HG02610 (cell line): ENCODE data around the gene TBCD.
"Not testable (repeated sequence)": the region's sequence is repeated elsewhere in the genome, so short reads cannot be mapped to it uniquely, and the experiment has no call there.

ENCODE experiments used
- ATAC-seq: cut with Tn5 transposase; IDR thresholded peaks from one replicate; pipeline ENCODE4 v1.9.1; 2021; ENCODE audit warnings: mild to moderate bottlenecking, moderate library complexity; ENCODE audit not compliant: unreplicated experiment

TBCD gene

DNA sequence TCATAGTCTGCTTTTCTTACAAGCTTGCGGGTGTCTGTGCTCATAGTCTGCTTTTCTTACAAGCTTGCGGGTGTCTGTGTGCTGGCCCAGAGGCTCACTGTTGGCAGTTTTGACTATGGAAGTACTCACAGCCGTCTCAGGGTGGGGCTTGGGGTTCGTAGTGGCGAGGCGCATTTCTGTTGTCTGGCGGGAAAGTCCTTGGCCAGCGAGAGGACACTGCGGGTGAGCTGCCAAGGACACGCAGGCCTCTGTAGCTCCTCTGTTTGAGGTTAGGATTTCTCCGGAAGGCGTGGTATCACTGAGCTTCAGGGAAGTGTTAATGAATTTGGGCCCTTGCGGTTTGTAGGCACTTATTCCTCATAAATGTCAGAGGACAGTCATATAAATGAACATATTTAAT, 13.5 kb downstream of the TBCD start:
- no peak for ATAC-seq

DNA sequence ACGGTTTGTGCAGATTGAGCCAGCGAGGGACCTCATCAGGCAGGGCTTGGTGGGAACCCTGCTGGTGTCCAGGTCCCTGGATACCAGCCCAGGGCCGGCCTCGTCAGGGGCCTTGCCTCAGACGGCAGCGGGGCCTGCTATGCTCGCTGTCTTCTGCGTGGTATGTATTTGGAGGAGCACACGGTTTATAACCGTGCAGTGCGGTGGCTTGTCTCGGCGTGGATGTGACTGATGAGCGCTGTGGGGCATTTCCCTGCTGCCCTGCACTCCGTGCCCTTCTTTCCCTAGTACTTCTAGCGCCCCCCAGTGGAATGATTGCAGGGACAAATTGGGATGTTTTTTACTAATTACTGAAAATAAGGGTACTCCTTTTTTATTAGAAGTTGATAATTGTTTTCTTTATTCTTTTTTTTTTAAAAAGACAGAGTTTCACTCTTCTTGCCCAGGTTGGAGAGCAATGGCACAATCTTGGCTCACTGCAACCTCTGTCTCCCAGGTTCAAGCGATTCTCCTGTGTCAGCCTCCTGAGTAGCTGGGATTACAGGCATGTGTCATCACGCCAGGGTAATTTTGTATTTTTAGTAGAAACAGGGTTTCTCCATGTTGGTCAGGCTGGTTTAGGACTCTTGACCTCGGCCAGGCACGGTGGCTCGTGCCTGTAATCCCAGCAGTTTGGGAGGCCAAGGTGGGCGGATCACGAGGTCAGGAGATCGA, 15.3 kb downstream of the TBCD start:
- no peak for ATAC-seq

DNA sequence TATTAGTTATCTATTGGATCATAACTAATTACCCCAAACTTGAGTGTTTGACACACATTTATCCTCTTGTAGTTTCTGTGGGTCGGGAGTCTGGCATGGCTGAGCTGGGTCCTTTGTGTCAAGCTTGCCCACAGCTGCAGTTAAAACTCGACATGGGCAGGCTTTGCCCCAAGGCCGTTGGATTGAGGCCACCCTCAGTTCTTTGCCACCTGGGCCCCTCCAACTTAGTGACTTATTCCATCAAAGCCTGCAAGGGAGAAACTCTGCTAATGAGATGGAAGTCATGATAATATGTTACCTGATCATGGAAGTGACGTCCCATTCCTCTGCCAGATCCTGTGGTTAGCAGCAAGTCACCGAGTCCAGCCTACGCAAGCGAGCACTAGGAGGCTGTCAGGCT, 17.2 kb downstream of the TBCD start:
- no peak for ATAC-seq

DNA sequence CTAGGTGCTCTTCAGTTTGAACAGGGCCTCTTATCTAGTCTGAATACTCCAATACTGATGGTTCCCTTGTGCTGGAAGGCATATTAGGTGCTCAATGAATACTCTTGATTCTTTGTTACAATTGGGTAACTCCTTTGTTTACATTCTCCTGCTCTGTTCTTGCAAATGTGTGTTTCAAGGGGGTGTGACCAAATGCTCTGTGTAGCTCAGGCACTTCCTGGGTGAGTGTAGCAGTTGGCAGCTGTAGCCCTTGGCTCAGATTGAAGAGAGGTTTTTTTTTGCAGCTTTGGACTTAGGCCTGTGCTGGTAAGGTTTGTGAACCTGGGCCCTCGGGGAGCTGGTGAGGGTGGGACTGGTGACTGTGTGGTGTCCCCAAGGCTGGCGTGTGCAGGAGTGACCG, 20.2 kb downstream of the TBCD start:
- no peak for ATAC-seq

DNA sequence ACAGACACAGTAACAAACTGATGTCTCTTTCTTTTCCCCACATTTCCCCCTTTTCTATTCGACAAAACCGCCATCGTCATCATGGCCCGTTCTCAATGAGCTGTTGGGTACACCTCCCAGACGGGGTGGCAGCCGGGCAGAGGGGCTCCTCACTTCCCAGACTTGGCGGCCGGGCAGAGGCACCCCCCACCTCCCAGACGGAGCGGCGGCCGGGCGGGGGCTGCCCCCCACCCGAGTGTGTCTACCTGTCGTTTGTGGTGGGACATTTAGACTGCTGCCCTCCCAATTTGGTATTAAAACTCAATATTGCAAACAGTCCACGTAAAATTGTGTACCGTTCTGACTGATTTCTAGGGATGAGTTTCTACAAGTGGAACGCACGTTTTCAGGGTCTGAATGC, 22.6 kb downstream of the TBCD start:
- not testable (repeated sequence) for ATAC-seq

DNA sequence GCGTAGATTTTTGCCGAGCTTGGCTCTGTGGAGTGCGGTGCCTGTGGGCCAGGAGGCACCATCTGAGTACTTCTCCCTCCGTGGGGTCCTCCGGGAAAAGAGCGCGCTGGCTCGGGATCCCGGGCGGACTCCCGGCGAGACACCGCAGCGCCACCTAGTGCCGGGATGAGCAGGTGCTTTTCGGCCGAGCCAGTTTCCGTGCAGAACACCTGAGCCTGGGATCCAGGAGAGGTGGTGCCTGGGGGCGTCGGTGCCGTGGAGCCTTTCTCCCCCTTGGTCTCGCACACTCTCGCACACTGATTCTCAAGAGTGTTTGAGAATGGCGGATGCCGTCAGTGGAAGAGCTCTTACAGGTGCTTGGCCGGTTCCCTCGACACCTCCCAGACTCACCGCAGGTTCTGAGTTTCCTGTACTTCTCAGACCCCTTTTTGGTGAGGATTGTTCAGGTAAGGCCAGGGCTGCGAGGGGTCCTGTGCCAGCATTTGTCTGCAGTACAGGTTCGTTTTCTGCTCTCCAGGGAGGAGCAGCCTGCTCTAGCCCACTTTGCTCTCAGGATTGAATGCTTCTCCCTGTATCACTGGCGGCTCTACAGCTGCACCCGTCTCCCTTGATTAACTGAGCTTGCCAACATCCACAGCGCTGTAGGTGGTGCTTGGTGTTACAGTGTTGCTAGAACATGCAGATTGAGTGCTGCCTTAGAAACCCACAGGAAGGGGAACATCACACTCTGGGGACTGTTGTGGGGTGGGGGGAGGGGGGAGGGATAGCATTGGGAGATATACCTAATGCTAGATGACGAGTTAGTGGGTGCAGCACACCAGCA, 23.3 kb downstream of the TBCD start:
- ATAC-seq: no peak

DNA sequence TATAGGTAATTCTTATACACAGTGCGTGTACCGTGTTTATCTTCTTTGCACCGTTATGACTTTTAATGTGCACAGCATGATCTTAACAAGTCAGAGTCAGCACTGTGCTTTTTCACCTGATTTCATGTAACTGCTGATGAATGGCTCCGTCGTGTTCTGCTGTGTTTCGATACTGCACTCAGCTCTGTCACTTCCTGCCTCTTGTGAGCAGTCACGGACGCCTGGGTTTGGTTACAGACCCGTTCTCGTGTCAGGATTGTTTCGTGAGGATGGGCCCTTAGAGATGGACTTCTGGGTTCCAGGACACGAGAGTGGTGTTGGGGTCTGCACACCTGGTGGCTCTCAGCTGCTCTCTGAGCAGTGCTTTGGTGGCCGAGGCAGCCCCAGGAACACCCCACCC, 24.6 kb downstream of the TBCD start:
- ATAC-seq: no peak

DNA sequence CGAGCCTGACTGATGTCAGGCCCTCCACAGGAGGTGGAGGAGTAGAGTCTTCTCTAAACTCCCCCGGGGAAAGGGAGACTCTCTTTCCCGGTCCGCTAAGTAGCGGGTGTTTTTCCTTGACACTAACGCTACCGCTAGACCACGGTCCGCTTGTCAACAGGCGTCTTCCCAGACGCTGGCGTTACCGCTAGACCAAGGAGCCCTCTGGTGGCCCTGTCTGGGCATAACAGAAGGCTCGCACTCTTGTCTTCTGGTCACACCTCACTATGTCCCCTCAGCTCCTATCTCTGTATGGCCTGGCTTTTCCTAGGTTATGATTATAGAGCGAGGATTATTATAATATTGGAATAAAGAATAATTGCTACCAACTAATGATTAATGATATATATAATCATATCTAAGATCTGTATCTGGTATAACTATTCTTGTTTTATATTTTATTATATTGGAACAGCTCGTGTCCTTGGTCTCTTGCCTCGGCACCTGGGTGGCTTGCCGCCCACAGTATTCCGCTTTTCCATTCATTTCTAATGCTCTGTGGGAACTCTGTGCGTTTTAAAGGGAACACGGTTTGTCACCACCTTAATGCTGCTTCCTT, 26.0 kb downstream of the TBCD start:
- ATAC-seq: not testable (repeated sequence)

DNA sequence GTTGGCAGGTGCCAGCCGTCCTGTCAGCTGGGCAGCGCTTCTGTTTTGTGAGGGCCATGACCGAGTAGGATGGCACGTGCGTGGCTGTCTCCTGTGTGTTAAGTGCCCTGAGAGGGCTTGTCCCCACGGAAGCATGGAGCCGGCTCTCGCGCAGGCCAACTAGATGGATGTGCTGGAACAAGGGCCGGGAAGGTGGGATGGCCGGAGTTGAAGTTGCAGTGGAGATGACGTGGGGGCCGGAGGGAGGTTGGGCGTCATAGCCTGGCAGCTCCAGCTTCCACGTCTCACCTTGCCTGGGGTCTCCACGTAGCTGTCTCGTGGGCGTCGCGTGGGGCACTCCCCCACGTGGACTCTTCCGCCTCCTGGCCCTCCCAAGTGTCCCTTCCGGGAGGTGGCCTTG, 27.7 kb downstream of the TBCD start:
- no peak for ATAC-seq

DNA sequence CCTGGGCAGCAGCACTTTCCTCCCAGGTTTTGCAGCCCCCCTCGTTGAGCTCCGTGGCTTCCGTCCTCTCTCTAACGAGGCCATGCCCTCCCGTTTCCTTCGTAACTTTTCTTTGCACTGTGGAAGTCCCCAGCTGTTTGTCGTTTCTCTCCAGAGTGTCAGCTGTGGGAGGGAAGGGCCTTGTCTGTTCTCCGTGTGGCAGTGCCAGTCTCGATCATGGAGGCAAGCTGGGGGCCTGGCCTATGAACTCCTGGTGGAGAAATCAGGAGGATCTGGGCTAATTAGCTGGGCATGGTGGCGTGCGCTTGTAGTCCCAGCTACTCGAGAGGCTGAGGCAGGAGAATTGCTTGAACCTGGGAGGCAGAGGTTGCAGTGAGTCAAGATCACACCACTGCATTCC, 28.3 kb downstream of the TBCD start:
- no peak for ATAC-seq

DNA sequence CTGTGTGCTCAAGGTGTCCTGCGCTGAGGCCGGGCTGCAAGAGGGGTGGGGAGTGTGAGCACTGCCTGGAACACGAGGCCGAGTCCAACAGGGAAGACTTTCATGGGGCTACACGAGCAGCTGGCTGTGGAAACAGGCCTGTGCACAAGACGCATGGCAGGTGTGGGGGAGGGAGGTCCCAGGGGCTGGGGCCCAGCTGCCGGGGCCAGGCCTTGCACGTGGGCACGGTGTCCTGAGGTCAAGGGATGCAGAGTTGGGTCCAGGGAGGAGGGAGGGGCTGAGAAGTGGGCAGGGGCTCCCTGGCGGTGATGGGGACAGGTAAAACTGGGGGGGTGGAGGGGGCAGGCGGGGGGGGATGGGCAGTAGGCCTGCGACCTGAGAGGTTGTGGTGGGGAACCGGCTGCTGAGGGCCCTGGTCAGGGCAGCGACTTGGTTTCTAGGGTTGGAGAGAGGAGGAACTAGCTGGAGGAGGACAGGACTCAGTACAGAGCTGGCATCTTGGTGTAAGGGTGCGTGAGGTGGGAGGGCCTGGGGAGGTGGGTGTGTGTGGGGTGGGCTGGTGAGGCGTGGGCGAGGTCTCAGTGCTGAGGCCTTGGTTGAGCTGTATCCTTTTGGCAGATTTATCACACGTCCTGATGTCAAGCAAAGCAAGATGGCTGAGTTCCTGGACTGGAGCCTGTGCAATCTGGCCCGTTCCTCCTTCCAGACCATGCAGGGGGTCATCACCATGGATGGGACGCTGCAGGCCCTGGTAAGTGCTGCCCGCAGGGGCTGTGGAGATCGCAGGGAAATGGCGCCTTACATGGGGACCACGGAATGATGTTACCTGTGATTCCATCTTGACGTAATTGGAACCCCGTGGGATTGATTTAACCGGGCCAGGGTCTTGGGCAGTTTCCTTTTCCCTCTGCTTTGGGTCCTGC, 29.4 kb downstream of the TBCD start:
- ATAC-seq: no peak

DNA sequence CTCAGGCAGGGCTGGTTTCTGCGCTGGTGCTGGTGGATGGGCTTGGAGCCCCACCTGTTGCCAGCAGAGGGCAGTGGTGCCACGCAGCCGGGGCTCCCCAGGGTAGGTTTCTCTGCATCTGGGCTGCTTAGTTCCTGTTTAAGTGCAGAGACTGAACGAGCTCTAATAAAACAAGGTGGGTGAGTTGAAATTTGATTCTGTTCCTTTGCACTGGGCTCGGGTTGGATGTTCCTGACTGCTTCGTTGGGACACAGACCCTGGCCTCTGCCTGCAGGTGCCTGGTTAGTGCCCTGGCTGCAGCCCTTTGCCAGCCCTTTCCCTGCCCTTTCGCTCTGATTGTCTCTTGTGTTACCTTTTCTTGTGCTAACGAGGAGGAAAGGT, 30.0 kb downstream of the TBCD start:
- ATAC-seq: peak; percentile 74

DNA sequence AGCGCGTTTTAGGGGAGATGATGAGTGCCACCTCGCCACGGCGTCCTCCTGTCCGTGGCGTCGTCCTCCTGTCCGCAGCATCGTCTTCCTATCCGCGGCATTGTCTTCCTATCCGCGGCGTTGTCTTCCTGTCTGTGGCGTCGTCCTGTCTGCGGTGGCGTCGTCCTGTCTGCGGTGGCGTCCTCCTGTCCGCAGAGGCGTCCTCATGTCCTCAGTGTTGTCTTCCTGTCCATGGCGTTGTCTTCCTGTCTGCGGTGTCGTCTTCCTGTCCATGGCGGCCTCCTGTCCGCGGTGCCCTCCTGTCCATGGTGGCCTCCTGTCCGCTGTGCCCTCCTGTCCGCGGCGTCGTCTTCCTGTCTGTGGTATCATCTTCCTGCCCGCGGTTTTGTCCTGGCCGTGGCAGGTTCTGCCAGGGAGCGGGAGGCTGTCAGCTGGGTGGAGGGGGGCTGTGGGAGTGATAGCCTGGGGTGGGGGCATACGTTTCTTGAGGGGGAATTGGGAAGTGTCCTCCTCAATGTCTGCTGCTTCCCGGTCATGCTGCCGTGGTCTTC, 30.9 kb downstream of the TBCD start:
- ATAC-seq: no peak

DNA sequence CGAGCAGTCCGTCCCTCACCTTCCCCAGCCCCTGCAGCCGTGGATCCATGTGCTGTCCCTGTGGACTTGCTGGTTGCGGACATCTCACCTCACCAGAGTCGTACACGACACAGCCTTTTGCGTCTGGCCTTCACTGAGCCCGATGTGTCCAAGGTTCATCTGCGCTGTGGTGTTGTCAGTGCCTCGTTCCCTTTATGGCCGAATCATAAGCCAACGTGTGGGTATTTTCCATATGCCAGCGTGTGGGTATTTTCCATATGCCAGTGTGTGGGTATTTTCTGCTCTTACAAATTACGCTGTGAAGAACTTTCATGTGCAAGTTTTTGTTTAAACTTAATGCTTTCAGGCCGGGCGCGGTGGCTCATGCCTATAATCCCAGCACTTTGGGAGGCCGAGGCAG, 31.6 kb downstream of the TBCD start:
- no peak for ATAC-seq

DNA sequence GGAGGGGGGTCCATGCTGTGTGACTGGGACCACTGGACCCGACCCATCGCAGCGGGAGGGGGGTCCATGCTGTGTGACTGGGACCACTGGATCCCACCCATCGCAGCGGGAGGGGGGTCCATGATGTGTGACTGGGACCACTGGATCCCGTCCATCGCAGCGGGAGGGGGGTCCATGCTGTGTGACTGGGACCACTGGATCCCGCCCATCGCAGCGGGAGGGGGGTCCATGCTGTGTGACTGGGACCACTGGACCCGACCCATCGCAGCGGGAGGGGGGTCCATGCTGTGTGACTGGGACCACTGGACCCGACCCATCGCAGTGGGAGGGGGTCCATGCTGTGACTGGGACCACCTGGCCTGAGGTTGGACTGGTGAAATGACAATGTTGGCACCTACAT, 33.7 kb downstream of the TBCD start:
- ATAC-seq: not testable (repeated sequence)

DNA sequence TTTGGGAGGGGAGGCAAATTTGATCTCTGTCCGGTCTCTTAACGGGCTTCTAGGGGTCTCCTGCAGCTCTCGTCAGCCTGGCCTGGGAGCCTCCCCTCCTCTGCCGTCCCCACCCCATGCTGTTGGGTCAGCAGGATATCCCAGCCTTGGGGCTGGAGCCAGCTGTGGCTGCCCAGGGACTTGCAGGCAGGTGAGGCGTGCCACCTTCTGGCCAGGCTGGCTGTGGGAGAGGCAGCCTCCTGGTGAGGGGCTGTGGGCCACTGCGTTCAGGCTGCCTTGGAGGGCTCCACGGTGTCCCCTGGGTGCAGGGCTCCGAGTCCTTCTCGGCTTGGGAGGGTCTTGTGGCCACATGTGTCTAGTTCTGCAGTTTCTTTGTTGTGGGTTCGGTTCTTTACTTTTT, 34.6 kb downstream of the TBCD start:
- no peak for ATAC-seq

DNA sequence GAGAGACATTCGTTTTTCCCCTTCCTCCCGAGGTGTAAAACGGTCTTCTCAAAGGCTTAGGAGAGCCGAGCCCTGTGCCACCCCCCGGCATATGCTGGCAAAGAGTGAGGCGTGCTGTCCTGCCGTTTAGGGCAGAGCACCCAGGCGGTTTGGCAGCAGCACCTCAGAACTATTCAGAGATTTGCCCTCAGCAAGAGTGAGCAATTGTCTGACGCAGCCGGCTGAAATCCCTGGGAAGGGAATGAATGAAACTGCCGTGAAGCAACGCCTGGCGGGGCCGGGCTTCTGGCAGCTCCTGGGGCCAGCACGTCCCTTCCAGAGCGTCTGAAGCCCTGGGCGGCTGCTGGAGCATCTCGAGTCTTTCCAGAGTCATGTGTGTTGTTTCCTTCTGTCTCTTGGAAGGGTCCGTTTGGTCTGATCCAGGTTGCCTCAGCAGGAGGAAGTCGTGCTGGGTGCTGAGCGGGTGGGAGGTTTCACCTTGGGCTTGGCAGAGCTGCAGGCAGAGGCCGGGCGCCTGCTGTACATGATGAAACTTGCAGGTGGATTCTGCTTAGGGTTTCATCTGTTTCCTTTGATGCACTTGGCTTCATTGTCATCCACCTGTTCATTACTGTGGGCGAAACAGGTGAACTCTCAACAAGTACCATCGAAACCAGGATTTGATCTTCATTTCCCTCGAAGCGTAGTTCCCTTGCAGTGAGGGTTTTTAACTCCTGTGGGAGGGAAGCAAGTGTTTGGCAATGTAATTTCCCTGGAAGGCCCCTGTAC, 35.4 kb downstream of the TBCD start:
- ATAC-seq: no peak

DNA sequence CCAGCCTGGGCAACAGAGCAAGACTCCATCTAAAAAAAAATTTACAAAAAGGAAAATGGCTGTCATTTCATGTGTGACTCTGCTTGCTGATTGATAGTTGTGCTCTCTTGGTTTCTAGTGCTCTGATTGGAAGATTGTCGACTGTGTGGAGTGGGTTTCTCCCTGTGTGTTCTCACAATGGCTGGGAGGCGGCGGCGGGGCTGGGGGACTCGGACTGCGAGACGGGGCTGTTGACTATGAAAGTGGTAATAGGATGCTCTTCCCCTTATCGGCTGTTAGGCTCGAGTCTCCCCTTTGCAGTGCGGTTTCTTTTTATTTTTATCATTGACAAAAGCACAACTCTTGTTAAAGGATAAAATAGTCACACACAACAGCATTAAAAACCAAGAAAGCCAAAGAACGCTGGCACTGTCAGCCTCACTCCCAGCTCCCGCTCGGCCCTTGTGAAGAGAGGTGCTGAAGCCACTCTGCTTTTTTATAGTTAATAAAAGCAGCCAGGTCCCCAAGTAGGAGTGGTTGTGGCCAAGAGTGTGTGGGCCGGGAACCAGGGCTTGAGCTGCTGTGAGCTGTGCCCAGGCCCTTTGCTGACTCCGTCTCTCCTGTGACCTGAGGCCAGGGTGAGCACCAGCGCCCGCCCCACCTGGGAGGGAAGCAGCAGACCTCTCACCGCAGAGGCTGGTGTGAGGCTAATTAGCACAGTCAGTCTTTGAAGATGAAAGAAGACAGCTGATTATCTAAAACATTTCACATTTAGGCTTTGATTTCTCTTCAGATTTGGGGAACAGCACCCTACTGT, 36.5 kb downstream of the TBCD start:
- no peak for ATAC-seq

DNA sequence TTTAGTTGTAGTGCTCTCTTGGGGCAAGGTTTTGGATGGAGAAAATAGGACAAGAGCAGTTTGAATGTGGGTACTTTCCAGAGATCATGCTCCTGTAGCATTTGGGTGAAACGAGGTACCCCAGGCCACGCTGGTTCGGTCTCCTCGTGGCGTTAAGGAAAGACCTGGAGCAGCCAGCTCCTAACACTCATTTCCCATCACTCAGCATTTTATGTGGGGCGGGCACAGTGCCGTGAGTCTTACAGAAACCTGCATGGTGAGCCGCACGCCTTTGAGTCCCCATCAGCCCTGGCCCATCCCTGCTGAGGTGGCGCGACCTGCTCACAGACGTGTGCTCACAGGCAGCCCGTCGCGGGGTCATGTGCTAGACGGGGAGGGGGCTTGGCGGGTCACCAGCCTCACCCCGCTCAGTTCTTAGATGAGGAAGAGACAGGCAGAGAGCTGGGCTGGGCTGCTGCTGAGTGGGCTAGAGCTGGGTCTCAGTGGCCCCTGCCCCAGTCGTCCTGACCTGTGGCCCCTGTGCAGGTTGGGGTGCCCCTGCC, 37.3 kb downstream of the TBCD start:
- ATAC-seq: no peak
